ENCODE measurements around the gene MICAL2.
A peak's percentile ranks its signal among the peaks of the same experiment; 100 is the strongest.

Gene MICAL2

GRCh38 chr11:12210200-12210599, 99.8 kb downstream of the MICAL2 start:
- no peak overlapping the region for H3K27ac ChIP-seq
- TF ChIP-seq CTCF (conservative IDR thresholded peaks at IDR 0.05): no peak

- TF ChIP-seq CTCF (conservative IDR thresholded peaks at IDR 0.05): no peak
- H3K27ac ChIP-seq: no peak overlapping the region
Observed at GRCh38 chr11:12211331-12212065, 101.1 kb downstream of the MICAL2 start.

GRCh38 chr11:12212174-12212820, 101.9 kb downstream of the MICAL2 start:
- no peak overlapping the region for H3K27ac ChIP-seq

GRCh38 chr11:12212821-12213185, 102.4 kb downstream of the MICAL2 start:
- H3K27ac ChIP-seq: no peak overlapping the region
- no peak for TF ChIP-seq CTCF (conservative IDR thresholded peaks at IDR 0.05)

More at GRCh38 chr11:12212174-12212820, 101.9 kb downstream of the MICAL2 start:
- no peak for TF ChIP-seq CTCF (conservative IDR thresholded peaks at IDR 0.05)

GRCh38 chr11:12213883-12214282, 103.5 kb downstream of the MICAL2 start:
- TF ChIP-seq CTCF (conservative IDR thresholded peaks at IDR 0.05): no peak

GRCh38 chr11:12214751-12215150, 104.4 kb downstream of the MICAL2 start:
- no peak for TF ChIP-seq CTCF (conservative IDR thresholded peaks at IDR 0.05)
- H3K27ac ChIP-seq: no peak overlapping the region

More at GRCh38 chr11:12213883-12214282, 103.5 kb downstream of the MICAL2 start:
- H3K27ac ChIP-seq: no peak overlapping the region

- TF ChIP-seq CTCF (conservative IDR thresholded peaks at IDR 0.05): no peak
- H3K27ac ChIP-seq: peak overlapping the region; percentile 52; the same call in 1 of the 2 replicates
Observed at GRCh38 chr11:12215181-12215593, 104.8 kb downstream of the MICAL2 start.

Measured in VCaP (cell line).